Measurements from ENCODE around the gene GDAP1L1. TPM values are rescaled to one million over a fixed set of nuclear protein-coding genes. Genes with fewer than 3 reads are reported as not detected.

Gene GDAP1L1
- total and polyA plus RNA-seq, 2 of the 4 experiments (the other 2 are of a cell fraction): not detected

- TF ChIP-seq RFX5 (IDR thresholded peaks at IDR 0.05; ENCODE audit: low read depth, low read length) (no peak), CEBPB (IDR thresholded peaks at IDR 0.05; ENCODE audit: low read depth, low read length) (no peak), MAZ (IDR thresholded peaks at IDR 0.05; ENCODE audit: borderline replicate concordance, low read depth, low read length) (no peak), NFE2L2 (IDR thresholded peaks at IDR 0.05; ENCODE audit: low read depth, low read length) (no peak), USF2 (IDR thresholded peaks at IDR 0.05; ENCODE audit: low read depth, low read length) (no peak), RCOR1 (IDR thresholded peaks at IDR 0.05; ENCODE audit: insufficient replicate concordance, low read length) (no peak), MXI1 (IDR thresholded peaks at IDR 0.05; ENCODE audit: borderline replicate concordance, low read depth, low read length) (no peak), POLR2A (IDR thresholded peaks at IDR 0.05; ENCODE audit: low read depth, low read length) (no peak), MAFK (IDR thresholded peaks at IDR 0.05; ENCODE audit: low read depth, low read length) (no peak), CHD1 (IDR thresholded peaks at IDR 0.05; ENCODE audit: low read depth, low read length) (no peak)
- Histone ChIP-seq H3K36me3 (ENCODE audit: control insufficient read depth, insufficient read depth, low read length) (no peaks in the 10 kb centered on the region), H3K4me3 (ENCODE audit: insufficient read depth, low read depth, low read length) (no peak overlapping the region), H2AK9ac (replicated peaks; ENCODE audit: low read depth, low read length, poor library complexity) (no peak overlapping the region), H4K91ac (ENCODE audit: insufficient read depth, low read depth, low read length) (no peak overlapping the region), H3K18ac (ENCODE audit: low read depth, low read length) (no peak overlapping the region), H4K20me1 (ENCODE audit: insufficient read depth, low read length) (no peaks in the 10 kb centered on the region), H3K27ac (ENCODE audit: insufficient read depth, low read length) (no peak overlapping the region), H2AFZ (replicated peaks; ENCODE audit: low read length, poor library complexity) (no peak overlapping the region), H2BK5ac (ENCODE audit: low read depth, low read length, poor library complexity, severe bottlenecking) (no peak overlapping the region), H3K9ac (ENCODE audit: low read depth, low read length) (no peak overlapping the region), H3K4me1 (ENCODE audit: control insufficient read depth, insufficient read depth, low read length) (peaks cover under 1% of the 10 kb centered on the region), H2BK15ac (ENCODE audit: low read depth, low read length) (no peak overlapping the region), H3K56ac (ENCODE audit: extremely low read depth, insufficient read depth, low read length) (no peak overlapping the region), H3K4ac (ENCODE audit: low read depth, low read length) (no peak overlapping the region), H3K4me2 (ENCODE audit: low read depth, low read length) (no peak overlapping the region), H3K9me1 (ENCODE audit: insufficient read depth, low read length) (0 out of 2 replicates have a peak, but pooled peaks cover 3% of the 10 kb centered on the region), H3K14ac (replicated peaks; ENCODE audit: low read depth, low read length) (no peak overlapping the region), H2AK5ac (ENCODE audit: low read depth, low read length) (no peak overlapping the region), H3K23ac (ENCODE audit: low read depth, low read length) (no peak overlapping the region), H2BK120ac (ENCODE audit: low read depth, low read length) (no peak overlapping the region), H4K5ac (ENCODE audit: low read depth, low read length) (no peak overlapping the region), H3K9me3 (ENCODE audit: control insufficient read depth, insufficient read depth, low read length) (no peaks in the 10 kb centered on the region), H3K27me3 (ENCODE audit: control insufficient read depth, insufficient read depth, low read length) (peaks cover 14% of the 10 kb centered on the region), H4K8ac (ENCODE audit: low read depth in 2 of 2, low read length in 2 of 2) (no peak overlapping the region), H2BK20ac (ENCODE audit: low read depth, low read length) (no peak overlapping the region), H3K79me1 (ENCODE audit: low read depth in 1 of 2, low read length in 2 of 2) (no peaks in the 10 kb centered on the region)
- ATAC-seq (ENCODE audit: low read depth) (no peak), DNase-seq (no peak)
- dilution Hi-C loops (cut with HindIII; ENCODE audit: low sequenced_read_pairs, unreplicated experiment): no loop called here
- no TSS peak for BruUV-seq (replicated peaks)
- in situ Hi-C loops (cut with MboI; ENCODE audit: low sequenced_read_pairs): no loop called here
- 48% methylated on average over 5 of the region's 11 CpGs; no CpG with 5 or more reads in 1 of the 2 experiments for WGBS, 2 experiments (ENCODE audit: extremely low coverage in 2 of 2, insufficient read length in 1 of 2)
- ChIA-PET CTCF (no interaction called here), POLR2A (ENCODE audit: unreplicated experiment) (no interaction called here)
- intact Hi-C loops (cut with micrococcal nuclease): no loop called here
These were observed 27.4 kb downstream of the GDAP1L1 start for GRCh38 chr20:44274303-44275017.
